WTC11 (cell line): ENCODE results near the gene PITPNM3. TPM values are rescaled to one million over a fixed set of nuclear protein-coding genes. Genes with fewer than 3 reads are reported as not detected.

ENCODE experiments used
- ATAC-seq: fragments of 200-7000 bp; cut with Tn5 transposase; 2 replicates; pipeline ENCODE4 v1.10.0; 2021; ENCODE audit warnings: mild to moderate bottlenecking, moderate library complexity
- CTCF ChIA-PET: fragments of 300-600 bp; sonication (Branson Sonifier 250); formaldehyde crosslinking; loops from one replicate; lab custom pipeline; 2021; ENCODE audit warnings: antibody characterized with exemption; lab: Charles Lee
- POLR2A ChIA-PET: fragments of 350-600 bp; sonication (Branson Sonifier 250); formaldehyde crosslinking; loops from one replicate; lab custom pipeline; 2021; ENCODE audit warnings: antibody characterized with exemption; lab: Charles Lee
- DNase-seq: peaks from one replicate; pipeline ENCODE4 v3.0.0; 2021; ENCODE audit warnings: low spot score
- H3K27ac Mint-ChIP-seq: 2 replicates; pipeline ENCODE4 v1.8.0; 2021; ENCODE audit warnings: mixed read lengths
- H3K27me3 Mint-ChIP-seq: 2 replicates; pipeline ENCODE4 v1.8.0; 2021; ENCODE audit warnings: low read depth, mild to moderate bottlenecking, moderate library complexity, mixed read lengths
- H3K36me3 Mint-ChIP-seq: 2 replicates; pipeline ENCODE4 v1.8.0; 2021; ENCODE audit warnings: mixed read lengths
- H3K4me1 Mint-ChIP-seq: 2 replicates; pipeline ENCODE4 v1.8.0; 2022; ENCODE audit warnings: mixed read lengths
- H3K4me3 Mint-ChIP-seq: 2 replicates; pipeline ENCODE4 v1.8.0; 2021; ENCODE audit warnings: mild to moderate bottlenecking, moderate library complexity, mixed read lengths
- H3K9me3 Mint-ChIP-seq: 2 replicates; pipeline ENCODE4 v1.8.0; 2021; ENCODE audit warnings: mixed read lengths
- ATF1 ChIP-seq: sonication (generic); formaldehyde crosslinking; IDR thresholded peaks from 2 replicates; pipeline ENCODE4 v1.8.1; 2023; ENCODE audit warnings: mild to moderate bottlenecking, moderate library complexity, missing genetic modification reagents
- CBFB ChIP-seq: sonication (generic); formaldehyde crosslinking; IDR thresholded peaks from 2 replicates; pipeline ENCODE4 v1.8.1; 2022; ENCODE audit warnings: mild to moderate bottlenecking, low read depth, missing genetic modification reagents
- CREB1 ChIP-seq: sonication (generic); formaldehyde crosslinking; IDR thresholded peaks from 2 replicates; pipeline ENCODE4 v1.8.0; 2023; ENCODE audit warnings: mild to moderate bottlenecking, missing genetic modification reagents
- FOXP1 ChIP-seq: sonication (generic); formaldehyde crosslinking; IDR thresholded peaks from 2 replicates; pipeline ENCODE4 v1.8.0; 2022; ENCODE audit warnings: missing genetic modification reagents, mild to moderate bottlenecking, moderate library complexity, borderline replicate concordance
- HMGA2 ChIP-seq: fragments of 250-450 bp; sonication (Bioruptor Pico); IDR thresholded peaks from 2 replicates; pipeline ENCODE4 v1.4.0; 2021; ENCODE audit warnings: mild to moderate bottlenecking, moderate library complexity
- NFATC4 ChIP-seq: fragments of 250-450 bp; sonication (Bioruptor Pico); IDR thresholded peaks from 2 replicates; pipeline ENCODE4 v1.9.0; 2021; ENCODE audit warnings: mild to moderate bottlenecking
- SP1 ChIP-seq: sonication (generic); formaldehyde crosslinking; conservative IDR thresholded peaks from 2 replicates; pipeline ENCODE4 v1.8.1; 2022; ENCODE audit warnings: missing genetic modification reagents
- TEAD1 ChIP-seq: sonication (generic); formaldehyde crosslinking; IDR thresholded peaks from 2 replicates; pipeline ENCODE4 v1.8.0; 2022; ENCODE audit warnings: mild to moderate bottlenecking, missing genetic modification reagents
- ZNF317 ChIP-seq: sonication (generic); formaldehyde crosslinking; IDR thresholded peaks from 2 replicates; pipeline ENCODE4 v1.8.1; 2023; ENCODE audit warnings: low read depth, mild to moderate bottlenecking, moderate library complexity, missing genetic modification reagents, borderline replicate concordance
- total RNA-seq: library from RNA; stranded (reverse); gene quantifications from 3 replicates; pipeline ENCODE4 v1.2.3, GENCODE V29; 2021
- TF ChIP-seq, protein P1 (sequence below): fragments of 200-600 bp; IDR thresholded peaks from 2 replicates; pipeline ENCODE4 v1.8.0; 2022; ENCODE audit warnings: antibody characterized with exemption
- TF ChIP-seq, protein P2 (sequence below): sonication (generic); formaldehyde crosslinking; IDR thresholded peaks from 2 replicates; pipeline ENCODE4 v1.8.1; 2023; ENCODE audit warnings: mild to moderate bottlenecking, moderate library complexity, missing genetic modification reagents
- TF ChIP-seq, protein P3 (sequence below): sonication (generic); formaldehyde crosslinking; conservative IDR thresholded peaks from 2 replicates; pipeline ENCODE4 v1.8.1; 2022; ENCODE audit warnings: mild to moderate bottlenecking, missing genetic modification reagents
- TF ChIP-seq, protein P4 (sequence below): sonication (generic); formaldehyde crosslinking; IDR thresholded peaks from 2 replicates; pipeline ENCODE4 v1.8.1; 2023; ENCODE audit warnings: mild to moderate bottlenecking, missing genetic modification reagents
- TF ChIP-seq, protein P5 (sequence below): sonication (generic); formaldehyde crosslinking; IDR thresholded peaks from 2 replicates; pipeline ENCODE4 v1.8.1; 2023; ENCODE audit warnings: mild to moderate bottlenecking, missing genetic modification reagents
- TF ChIP-seq, protein P6 (sequence below): sonication (generic); formaldehyde crosslinking; IDR thresholded peaks from 2 replicates; pipeline ENCODE4 v1.8.1; 2022; ENCODE audit warnings: low read depth, mild to moderate bottlenecking, moderate library complexity, missing genetic modification reagents, borderline replicate concordance

Gene PITPNM3
- total RNA-seq, 1 experiment from 2014 or later, result 2.8 TPM

DNA sequence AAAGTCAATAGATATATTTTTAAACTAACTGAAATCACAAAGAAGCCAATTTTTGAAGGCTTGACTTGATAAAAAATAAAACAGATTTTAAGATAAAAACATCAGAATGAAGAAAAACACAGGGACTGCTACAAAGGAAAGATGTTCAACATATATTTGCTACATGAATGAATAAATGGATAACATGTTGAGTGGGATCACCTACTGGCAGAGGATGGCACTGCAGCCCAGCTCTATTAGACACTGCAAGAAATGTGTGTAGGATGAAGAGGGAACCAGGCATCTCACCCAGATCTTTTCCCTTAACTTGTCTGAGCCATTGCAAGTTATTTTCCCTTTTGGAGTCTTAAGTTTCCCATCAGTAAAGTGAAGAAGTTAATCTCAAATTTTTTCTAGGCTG is 125.6 kb downstream of the PITPNM3 start (continued):
- TF ChIP-seq, protein P1, sequence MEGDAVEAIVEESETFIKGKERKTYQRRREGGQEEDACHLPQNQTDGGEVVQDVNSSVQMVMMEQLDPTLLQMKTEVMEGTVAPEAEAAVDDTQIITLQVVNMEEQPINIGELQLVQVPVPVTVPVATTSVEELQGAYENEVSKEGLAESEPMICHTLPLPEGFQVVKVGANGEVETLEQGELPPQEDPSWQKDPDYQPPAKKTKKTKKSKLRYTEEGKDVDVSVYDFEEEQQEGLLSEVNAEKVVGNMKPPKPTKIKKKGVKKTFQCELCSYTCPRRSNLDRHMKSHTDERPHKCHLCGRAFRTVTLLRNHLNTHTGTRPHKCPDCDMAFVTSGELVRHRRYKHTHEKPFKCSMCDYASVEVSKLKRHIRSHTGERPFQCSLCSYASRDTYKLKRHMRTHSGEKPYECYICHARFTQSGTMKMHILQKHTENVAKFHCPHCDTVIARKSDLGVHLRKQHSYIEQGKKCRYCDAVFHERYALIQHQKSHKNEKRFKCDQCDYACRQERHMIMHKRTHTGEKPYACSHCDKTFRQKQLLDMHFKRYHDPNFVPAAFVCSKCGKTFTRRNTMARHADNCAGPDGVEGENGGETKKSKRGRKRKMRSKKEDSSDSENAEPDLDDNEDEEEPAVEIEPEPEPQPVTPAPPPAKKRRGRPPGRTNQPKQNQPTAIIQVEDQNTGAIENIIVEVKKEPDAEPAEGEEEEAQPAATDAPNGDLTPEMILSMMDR, result peak; percentile 37

GRCh38 chr17:6429266-6429665 is 127.1 kb downstream of the PITPNM3 start:
- Mint-ChIP-seq H3K4me1 (no peaks in the 10 kb centered on the region), H3K27ac (no peak overlapping the region), H3K4me3 (no peak overlapping the region), H3K27me3 (no peaks in the 10 kb centered on the region), H3K36me3 (peaks cover 11% of the 10 kb centered on the region), H3K9me3 (peaks cover 18% of the 10 kb centered on the region)
- no peak for DNase-seq
- ATAC-seq, result no peak
- CTCF ChIA-PET, result no interaction called here
- TF ChIP-seq CREB1 (no peak), ATF1 (CRISPR knock-in tag) (no peak), HMGA2 (CRISPR knock-in tag) (no peak), SP1 (CRISPR knock-in tag) (no peak), NFATC4 (no peak), CBFB (CRISPR knock-in tag) (no peak), TEAD1 (CRISPR knock-in tag) (no peak), FOXP1 (no peak), ZNF317 (CRISPR knock-in tag) (no peak)
- TF ChIP-seq, protein P2, sequence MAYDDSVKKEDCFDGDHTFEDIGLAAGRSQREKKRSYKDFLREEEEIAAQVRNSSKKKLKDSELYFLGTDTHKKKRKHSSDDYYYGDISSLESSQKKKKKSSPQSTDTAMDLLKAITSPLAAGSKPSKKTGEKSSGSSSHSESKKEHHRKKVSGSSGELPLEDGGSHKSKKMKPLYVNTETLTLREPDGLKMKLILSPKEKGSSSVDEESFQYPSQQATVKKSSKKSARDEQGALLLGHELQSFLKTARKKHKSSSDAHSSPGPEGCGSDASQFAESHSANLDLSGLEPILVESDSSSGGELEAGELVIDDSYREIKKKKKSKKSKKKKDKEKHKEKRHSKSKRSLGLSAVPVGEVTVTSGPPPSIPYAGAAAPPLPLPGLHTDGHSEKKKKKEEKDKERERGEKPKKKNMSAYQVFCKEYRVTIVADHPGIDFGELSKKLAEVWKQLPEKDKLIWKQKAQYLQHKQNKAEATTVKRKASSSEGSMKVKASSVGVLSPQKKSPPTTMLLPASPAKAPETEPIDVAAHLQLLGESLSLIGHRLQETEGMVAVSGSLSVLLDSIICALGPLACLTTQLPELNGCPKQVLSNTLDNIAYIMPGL, result no peak
- TF ChIP-seq, protein P3, sequence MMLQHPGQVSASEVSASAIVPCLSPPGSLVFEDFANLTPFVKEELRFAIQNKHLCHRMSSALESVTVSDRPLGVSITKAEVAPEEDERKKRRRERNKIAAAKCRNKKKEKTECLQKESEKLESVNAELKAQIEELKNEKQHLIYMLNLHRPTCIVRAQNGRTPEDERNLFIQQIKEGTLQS (CRISPR knock-in tag), result no peak
- TF ChIP-seq, protein P4, sequence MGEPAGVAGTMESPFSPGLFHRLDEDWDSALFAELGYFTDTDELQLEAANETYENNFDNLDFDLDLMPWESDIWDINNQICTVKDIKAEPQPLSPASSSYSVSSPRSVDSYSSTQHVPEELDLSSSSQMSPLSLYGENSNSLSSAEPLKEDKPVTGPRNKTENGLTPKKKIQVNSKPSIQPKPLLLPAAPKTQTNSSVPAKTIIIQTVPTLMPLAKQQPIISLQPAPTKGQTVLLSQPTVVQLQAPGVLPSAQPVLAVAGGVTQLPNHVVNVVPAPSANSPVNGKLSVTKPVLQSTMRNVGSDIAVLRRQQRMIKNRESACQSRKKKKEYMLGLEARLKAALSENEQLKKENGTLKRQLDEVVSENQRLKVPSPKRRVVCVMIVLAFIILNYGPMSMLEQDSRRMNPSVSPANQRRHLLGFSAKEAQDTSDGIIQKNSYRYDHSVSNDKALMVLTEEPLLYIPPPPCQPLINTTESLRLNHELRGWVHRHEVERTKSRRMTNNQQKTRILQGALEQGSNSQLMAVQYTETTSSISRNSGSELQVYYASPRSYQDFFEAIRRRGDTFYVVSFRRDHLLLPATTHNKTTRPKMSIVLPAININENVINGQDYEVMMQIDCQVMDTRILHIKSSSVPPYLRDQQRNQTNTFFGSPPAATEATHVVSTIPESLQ (CRISPR knock-in tag), result no peak
- TF ChIP-seq, protein P5, sequence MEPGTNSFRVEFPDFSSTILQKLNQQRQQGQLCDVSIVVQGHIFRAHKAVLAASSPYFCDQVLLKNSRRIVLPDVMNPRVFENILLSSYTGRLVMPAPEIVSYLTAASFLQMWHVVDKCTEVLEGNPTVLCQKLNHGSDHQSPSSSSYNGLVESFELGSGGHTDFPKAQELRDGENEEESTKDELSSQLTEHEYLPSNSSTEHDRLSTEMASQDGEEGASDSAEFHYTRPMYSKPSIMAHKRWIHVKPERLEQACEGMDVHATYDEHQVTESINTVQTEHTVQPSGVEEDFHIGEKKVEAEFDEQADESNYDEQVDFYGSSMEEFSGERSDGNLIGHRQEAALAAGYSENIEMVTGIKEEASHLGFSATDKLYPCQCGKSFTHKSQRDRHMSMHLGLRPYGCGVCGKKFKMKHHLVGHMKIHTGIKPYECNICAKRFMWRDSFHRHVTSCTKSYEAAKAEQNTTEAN (CRISPR knock-in tag), result no peak
- TF ChIP-seq, protein P6, sequence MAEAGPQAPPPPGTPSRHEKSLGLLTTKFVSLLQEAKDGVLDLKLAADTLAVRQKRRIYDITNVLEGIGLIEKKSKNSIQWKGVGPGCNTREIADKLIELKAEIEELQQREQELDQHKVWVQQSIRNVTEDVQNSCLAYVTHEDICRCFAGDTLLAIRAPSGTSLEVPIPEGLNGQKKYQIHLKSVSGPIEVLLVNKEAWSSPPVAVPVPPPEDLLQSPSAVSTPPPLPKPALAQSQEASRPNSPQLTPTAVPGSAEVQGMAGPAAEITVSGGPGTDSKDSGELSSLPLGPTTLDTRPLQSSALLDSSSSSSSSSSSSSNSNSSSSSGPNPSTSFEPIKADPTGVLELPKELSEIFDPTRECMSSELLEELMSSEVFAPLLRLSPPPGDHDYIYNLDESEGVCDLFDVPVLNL (CRISPR knock-in tag), result no peak
- POLR2A ChIA-PET, result no interaction called here
